ENCODE results near the gene GLRX5.

The GLRX5 gene

GRCh38 chr14:95489214-95490137, 45.4 kb upstream of the GLRX5 start:
- H3K4me3 ChIP-seq (ENCODE audit: low read length), result no peak overlapping the region
- TF ChIP-seq CTCF (conservative IDR thresholded peaks at IDR 0.05; ENCODE audit: low read depth, low read length), result no peak
- DNase-seq (ENCODE audit: low read depth), result no peak

- DNase-seq (ENCODE audit: low read depth), result no peak
- no peak for TF ChIP-seq CTCF (conservative IDR thresholded peaks at IDR 0.05; ENCODE audit: low read depth, low read length)
- H3K4me3 ChIP-seq (ENCODE audit: low read length), result no peak overlapping the region
Measured at GRCh38 chr14:95490138-95490509, 44.7 kb upstream of the GLRX5 start.

GRCh38 chr14:95490727-95491451, 44.0 kb upstream of the GLRX5 start:
- no peak for TF ChIP-seq CTCF (conservative IDR thresholded peaks at IDR 0.05; ENCODE audit: low read depth, low read length)
- no peak for DNase-seq (ENCODE audit: low read depth)
- no peak overlapping the region for H3K4me3 ChIP-seq (ENCODE audit: low read length)

GRCh38 chr14:95491936-95492608, 42.8 kb upstream of the GLRX5 start:
- H3K4me3 ChIP-seq (ENCODE audit: low read length), result no peak overlapping the region
- DNase-seq (ENCODE audit: low read depth), result no peak
- TF ChIP-seq CTCF (conservative IDR thresholded peaks at IDR 0.05; ENCODE audit: low read depth, low read length), result no peak

GRCh38 chr14:95493503-95493902, 41.3 kb upstream of the GLRX5 start:
- TF ChIP-seq CTCF (conservative IDR thresholded peaks at IDR 0.05; ENCODE audit: low read depth, low read length), result no peak
- no peak overlapping the region for H3K4me3 ChIP-seq (ENCODE audit: low read length)
- no peak for DNase-seq (ENCODE audit: low read depth)

GRCh38 chr14:95493976-95494375, 40.9 kb upstream of the GLRX5 start:
- DNase-seq (ENCODE audit: low read depth), result no peak
- TF ChIP-seq CTCF (conservative IDR thresholded peaks at IDR 0.05; ENCODE audit: low read depth, low read length), result no peak
- H3K4me3 ChIP-seq (ENCODE audit: low read length), result no peak overlapping the region
